Body of pancreas (tissue), 4 donors: Measurements from ENCODE around the gene GRHPR. TPM values are rescaled to one million over a fixed set of nuclear protein-coding genes. Genes with fewer than 3 reads are reported as not detected.

Experiments used
- ATAC-seq: fragments of 150-250 bp; one replicate; pipeline ENCODE4 v1.9.1; 2016
- DNase-seq, 4 donors: peaks; one replicate each; pipeline ENCODE4 v3.0.0-alpha.2; 2019
- H3K27ac ChIP-seq, 4 donors: fragments of 200-600 bp; sonication (generic); 1 replicate in 3 of 4; 2 replicates in 1 of 4; pipeline versions ENCODE4 v1.5.1 to v1.6.1; 2016 to 2019; ENCODE audit warnings: mild to moderate bottlenecking in 1 of 4, mixed read lengths in 1 of 4, moderate library complexity in 1 of 4
- H3K27me3 ChIP-seq, 2 donors: fragments of 200-600 bp; sonication (generic); one replicate each; pipeline ENCODE4 v1.6.0; 2016; ENCODE audit warnings: mild to moderate bottlenecking in 1 of 2
- H3K36me3 ChIP-seq, 2 donors: fragments of 200-600 bp; sonication (generic); replicated peaks in 1 of 2; 2 replicates each; pipeline ENCODE4 v1.5.1; 2016; ENCODE audit warnings: low read depth in 2 of 2; ENCODE audit not compliant: insufficient read depth in 1 of 2
- H3K4me1 ChIP-seq: fragments of 200-600 bp; sonication (generic); one replicate; pipeline ENCODE4 v1.6.0; 2016
- H3K4me3 ChIP-seq, 2 donors: fragments of 200-600 bp; sonication (generic); 1 replicate in 1 of 2; 2 replicates in 1 of 2; pipeline ENCODE4 v1.5.1; 2016 to 2019
- H3K9me3 ChIP-seq, 3 donors: fragments of 200-600 bp; sonication (generic); 1 replicate in 2 of 3; 2 replicates in 1 of 3; pipeline ENCODE4 v1.5.1; 2016
- POLR2A ChIP-seq, 3 donors: fragments of 450-650 bp; IDR thresholded peaks; one replicate each; pipeline ENCODE4 v1.6.1; 2016; ENCODE audit warnings: antibody characterized with exemption in 3 of 3, mild to moderate bottlenecking in 2 of 3
- WGBS, 2 donors: methylation state at CpG; one replicate each; pipeline ENCODE4 v1.1.5; 2017; 5-methylcytosine and 5-hydroxymethylcytosine counted together
- intact Hi-C: fragments of 100-400 bp; cut with DNase I; formaldehyde crosslinking; loops from one replicate; pipeline ENCODE4 v1.15.1; 2023
- total RNA-seq, 2 donors: library from RNA; depleted of rRNA; stranded (reverse); fragments of >200 nt; gene quantifications; one replicate each; pipeline ENCODE4 v1.1.0, GENCODE V29; 2016
- TF ChIP-seq, protein P1 (sequence below), 7 experiments: fragments of 450-650 bp in 4 of 7; fragments of 200-600 bp in 3 of 7; sonication (generic) in 3 of 7; IDR thresholded peaks; one replicate each; pipeline ENCODE4 v1.5.1; 2016 to 2019; ENCODE audit warnings: antibody characterized with exemption in 7 of 7

GRHPR gene
- total RNA-seq, 2 donors from 2014 or later = 61.0 to 95.3 TPM

GRCh38 chr9:37412431-37413151 lies 9.9 kb upstream of the GRHPR start:
- H3K27ac ChIP-seq = no peak overlapping the region
- intact Hi-C loops = no loop called here
- DNase-seq (no peak), ATAC-seq (no peak)
- no peaks in the 10 kb centered on the region for H3K9me3 ChIP-seq
- H3K27me3 ChIP-seq = no peaks in the 10 kb centered on the region
- WGBS, 2 donors = 83% methylated on average over 13 to 17 of the region's 17 CpGs
- H3K36me3 ChIP-seq = no peaks in the 10 kb centered on the region
- peaks cover 12% of the 10 kb centered on the region for H3K4me1 ChIP-seq
- no peak overlapping the region for H3K4me3 ChIP-seq
- no peak for TF ChIP-seq POLR2A (IDR thresholded peaks at IDR 0.05)
- TF ChIP-seq, protein P1, sequence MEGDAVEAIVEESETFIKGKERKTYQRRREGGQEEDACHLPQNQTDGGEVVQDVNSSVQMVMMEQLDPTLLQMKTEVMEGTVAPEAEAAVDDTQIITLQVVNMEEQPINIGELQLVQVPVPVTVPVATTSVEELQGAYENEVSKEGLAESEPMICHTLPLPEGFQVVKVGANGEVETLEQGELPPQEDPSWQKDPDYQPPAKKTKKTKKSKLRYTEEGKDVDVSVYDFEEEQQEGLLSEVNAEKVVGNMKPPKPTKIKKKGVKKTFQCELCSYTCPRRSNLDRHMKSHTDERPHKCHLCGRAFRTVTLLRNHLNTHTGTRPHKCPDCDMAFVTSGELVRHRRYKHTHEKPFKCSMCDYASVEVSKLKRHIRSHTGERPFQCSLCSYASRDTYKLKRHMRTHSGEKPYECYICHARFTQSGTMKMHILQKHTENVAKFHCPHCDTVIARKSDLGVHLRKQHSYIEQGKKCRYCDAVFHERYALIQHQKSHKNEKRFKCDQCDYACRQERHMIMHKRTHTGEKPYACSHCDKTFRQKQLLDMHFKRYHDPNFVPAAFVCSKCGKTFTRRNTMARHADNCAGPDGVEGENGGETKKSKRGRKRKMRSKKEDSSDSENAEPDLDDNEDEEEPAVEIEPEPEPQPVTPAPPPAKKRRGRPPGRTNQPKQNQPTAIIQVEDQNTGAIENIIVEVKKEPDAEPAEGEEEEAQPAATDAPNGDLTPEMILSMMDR (IDR thresholded peaks at IDR 0.05) = no peak

GRCh38 chr9:37413311-37413710 lies 9.2 kb upstream of the GRHPR start:
- 80 to 81% methylated on average over 4 of the region's 4 CpGs for WGBS, 2 donors
- H3K27ac ChIP-seq = no peak overlapping the region
- no peaks in the 10 kb centered on the region for H3K27me3 ChIP-seq
- peaks cover 18% of the 10 kb centered on the region for H3K4me1 ChIP-seq
- no peak for DNase-seq
- no peak for TF ChIP-seq POLR2A (IDR thresholded peaks at IDR 0.05)
- TF ChIP-seq, protein P1 (IDR thresholded peaks at IDR 0.05) = no peak
- no peak for ATAC-seq
- intact Hi-C loops = no loop called here
- no peak overlapping the region for H3K4me3 ChIP-seq
- no peaks in the 10 kb centered on the region for H3K9me3 ChIP-seq
- H3K36me3 ChIP-seq = no peaks in the 10 kb centered on the region

GRCh38 chr9:37414503-37414943 lies 8.0 kb upstream of the GRHPR start:
- H3K27me3 ChIP-seq = no peaks in the 10 kb centered on the region
- peak overlapping the region in 1 of 4 donors; percentile 25 for H3K27ac ChIP-seq
- H3K9me3 ChIP-seq = no peaks in the 10 kb centered on the region
- 76 to 89% methylated on average over 9 to 10 of the region's 10 CpGs for WGBS, 2 donors
- TF ChIP-seq, protein P1 (IDR thresholded peaks at IDR 0.05) = no peak
- TF ChIP-seq POLR2A (IDR thresholded peaks at IDR 0.05) = no peak
- no peak overlapping the region for H3K4me3 ChIP-seq
- ATAC-seq (no peak), DNase-seq (no peak)
- intact Hi-C loops = no loop called here
- H3K4me1 ChIP-seq = peaks cover 26% of the 10 kb centered on the region
- H3K36me3 ChIP-seq = no peaks in the 10 kb centered on the region

GRCh38 chr9:37415011-37415719 lies 7.3 kb upstream of the GRHPR start:
- Histone ChIP-seq H3K9me3 (no peaks in the 10 kb centered on the region), H3K36me3 (no peaks in the 10 kb centered on the region), H3K4me3 (no peak overlapping the region), H3K27me3 (no peaks in the 10 kb centered on the region), H3K27ac (peak overlapping the region in 3 of 4 donors; percentile 5 to 48 (median 25)), H3K4me1 (peaks cover 26% of the 10 kb centered on the region)
- ATAC-seq (peak; percentile 86), DNase-seq (peak; percentile 85 to 89 (median 85))
- WGBS, 2 donors = 25 to 26% methylated on average over 22 of the region's 22 CpGs
- TF ChIP-seq, protein P1 (IDR thresholded peaks at IDR 0.05) = peak; percentile 63 to 91 (median 86)
- TF ChIP-seq POLR2A (IDR thresholded peaks at IDR 0.05) = peak in 1 of 3 donors; percentile 18
- intact Hi-C loops = no loop called here
